Measurements from ENCODE around the gene ANO7. TPM values are rescaled to one million over a fixed set of nuclear protein-coding genes. Genes with fewer than 3 reads are reported as not detected.

The ANO7 gene
- total and polyA plus RNA-seq, 2 of the 8 experiments (the other 6 are each of a cell fraction or from before 2014, with no cell fraction given): 3.2 to 6.9 TPM

- H3K56ac ChIP-seq (replicated peaks; ENCODE audit: insufficient read length, low read depth, low read length): no peak overlapping the region
- no peak for TF ChIP-seq SAP30 (IDR thresholded peaks at IDR 0.05; ENCODE audit: insufficient read depth, insufficient replicate concordance, low read length)
- TF ChIP-seq TAF1 (IDR thresholded peaks at IDR 0.05; ENCODE audit: low read depth, low read length): no peak
- TF ChIP-seq SIN3A (conservative IDR thresholded peaks at IDR 0.05 in 1 of 2, IDR thresholded peaks at IDR 0.05 in 1 of 2; ENCODE audit: low read depth in 1 of 2, low read length in 2 of 2): no peak
- no peak for TF ChIP-seq POLR2AphosphoS5 (IDR thresholded peaks at IDR 0.05; ENCODE audit: low read depth, low read length)
- TF ChIP-seq, protein P1, sequence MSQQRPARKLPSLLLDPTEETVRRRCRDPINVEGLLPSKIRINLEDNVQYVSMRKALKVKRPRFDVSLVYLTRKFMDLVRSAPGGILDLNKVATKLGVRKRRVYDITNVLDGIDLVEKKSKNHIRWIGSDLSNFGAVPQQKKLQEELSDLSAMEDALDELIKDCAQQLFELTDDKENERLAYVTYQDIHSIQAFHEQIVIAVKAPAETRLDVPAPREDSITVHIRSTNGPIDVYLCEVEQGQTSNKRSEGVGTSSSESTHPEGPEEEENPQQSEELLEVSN (IDR thresholded peaks at IDR 0.05): no peak
- TF ChIP-seq SUZ12 (IDR thresholded peaks at IDR 0.05; ENCODE audit: low read length): no peak
- TF ChIP-seq, protein P2, sequence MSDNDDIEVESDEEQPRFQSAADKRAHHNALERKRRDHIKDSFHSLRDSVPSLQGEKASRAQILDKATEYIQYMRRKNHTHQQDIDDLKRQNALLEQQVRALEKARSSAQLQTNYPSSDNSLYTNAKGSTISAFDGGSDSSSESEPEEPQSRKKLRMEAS (IDR thresholded peaks at IDR 0.05): no peak
- TF ChIP-seq BCL11A (IDR thresholded peaks at IDR 0.05; ENCODE audit: low read depth in 2 of 2, low read length in 2 of 2): no peak
- TF ChIP-seq TBP (IDR thresholded peaks at IDR 0.05; ENCODE audit: low read depth, low read length): no peak
- no peak for TF ChIP-seq RXRA (IDR thresholded peaks at IDR 0.05; ENCODE audit: insufficient read depth, low read depth, low read length)
- H3K4me2 ChIP-seq (ENCODE audit: insufficient read depth in 1 of 2, low read depth in 2 of 2, low read length in 2 of 2): no peak overlapping the region
- H4K20me1 ChIP-seq (replicated peaks in 1 of 2; ENCODE audit: control insufficient read depth in 1 of 2, insufficient read depth in 2 of 2, low read length in 2 of 2): peaks cover 0 to 3% of the 10 kb centered on the region in 2 experiments
- H4K91ac ChIP-seq (replicated peaks; ENCODE audit: insufficient read length, low read length): no peak overlapping the region
- no peak overlapping the region for H4K5ac ChIP-seq (ENCODE audit: insufficient read length, low read depth, low read length)
- no peak overlapping the region for H3K9ac ChIP-seq (replicated peaks in 1 of 4; ENCODE audit: extremely low read depth in 1 of 4, low read depth in 3 of 4, low read length in 3 of 4)
- no peaks in the 10 kb centered on the region for H3K79me1 ChIP-seq (ENCODE audit: low read depth, low read length)
- no peak overlapping the region for H2BK12ac ChIP-seq (ENCODE audit: low read depth, low read length)
- H2BK5ac ChIP-seq (ENCODE audit: low read depth, low read length): no peak overlapping the region
- no peaks in the 10 kb centered on the region for H3K9me3 ChIP-seq (ENCODE audit: insufficient read depth in 2 of 2, low read depth in 1 of 2, low read length in 1 of 2)
- no peak overlapping the region for H3K23ac ChIP-seq (ENCODE audit: insufficient read length)
- no peak overlapping the region for H2BK120ac ChIP-seq (replicated peaks; ENCODE audit: low read depth, low read length)
- DNase-seq (ENCODE audit: low read depth in 1 of 2, low spot score in 2 of 2) (no peak), FAIRE-seq (no peak)
- H2BK20ac ChIP-seq (ENCODE audit: low read length): no peak overlapping the region
- 69% methylated on average over 4 of the region's 4 CpGs; no CpG with 5 or more reads in 1 of the 2 experiments for WGBS, 2 experiments (ENCODE audit: extremely low coverage in 1 of 2, insufficient coverage in 1 of 2, insufficient read length in 1 of 2, insufficient replicate concordance in 2 of 2, low coverage in 1 of 2, low lambda C conversion rate in 2 of 2, missing lambda C conversion rate in 1 of 2)
- H3K4ac ChIP-seq (replicated peaks; ENCODE audit: insufficient read length, low read depth, low read length): no peak overlapping the region
- CTCF ChIA-PET (ENCODE audit: partially characterized antibody): interaction anchor here (0.6 to 1.6 kb wide), 3 partner anchors 18 to 704 kb away, joined by 3 read pairs; no protein-coding TSS in a partner anchor
- H3K36me3 ChIP-seq (ENCODE audit: control insufficient read depth in 2 of 4, insufficient read depth in 4 of 4, low read length in 3 of 4): no peaks in the 10 kb centered on the region
- H3K79me2 ChIP-seq (ENCODE audit: control insufficient read depth in 1 of 2, insufficient read depth in 2 of 2, low read length in 2 of 2): no peaks in the 10 kb centered on the region
- no peak overlapping the region for H2AFZ ChIP-seq (ENCODE audit: low read length)
- no peak overlapping the region for H3K14ac ChIP-seq (ENCODE audit: insufficient read length)
- no peaks in the 10 kb centered on the region for H3K27me3 ChIP-seq (replicated peaks in 1 of 4; ENCODE audit: control insufficient read depth in 3 of 4, extremely low read depth in 1 of 4, insufficient read depth in 3 of 4, low read length in 3 of 4)
- POLR2A ChIA-PET (ENCODE audit: partially characterized antibody): no interaction called here
- no peaks in the 10 kb centered on the region for H3K23me2 ChIP-seq (ENCODE audit: low read depth, low read length)
- H2BK15ac ChIP-seq (ENCODE audit: low read length): no peak overlapping the region
- H2AK5ac ChIP-seq (ENCODE audit: low read depth, low read length): no peak overlapping the region
- H3K4me1 ChIP-seq (replicated peaks in 1 of 4; ENCODE audit: control insufficient read depth in 3 of 4, insufficient read depth in 4 of 4, low read length in 3 of 4): no peaks in the 10 kb centered on the region
- H4K8ac ChIP-seq (ENCODE audit: extremely low read depth, insufficient read depth, low read length): no peak overlapping the region
- H3K27ac ChIP-seq (ENCODE audit: low read depth, low read length): no peak overlapping the region
- H3K4me3 ChIP-seq (ENCODE audit: extremely low read depth in 1 of 4, insufficient read depth in 2 of 4, low read depth in 3 of 4, low read length in 4 of 4): no peak overlapping the region
- H3K18ac ChIP-seq (ENCODE audit: extremely low read depth, low read length): no peak overlapping the region
Measured at GRCh38 chr2:241178961-241179360, 9.5 kb upstream of the ANO7 start.
